Liver (tissue), 3 donors: ENCODE data around the gene EFS.
"Not testable (repeated sequence)": the region's sequence is repeated elsewhere in the genome, so short reads cannot be mapped to it uniquely, and the experiment has no call there.

Experiments used
- TAF1 ChIP-seq: conservative IDR thresholded peaks from 2 replicates; pipeline ENCODE4 v1.6.1; 2016; ENCODE audit warnings: antibody characterized with exemption, mild to moderate bottlenecking
- TF ChIP-seq, protein P1 (sequence below): fragments of 150-350 bp; IDR thresholded peaks from 2 replicates; pipeline ENCODE4 v1.5.1; 2017; ENCODE audit warnings: improper control_type of control experiment, low read depth, low read length; ENCODE audit not compliant: missing input control
- TF ChIP-seq, protein P2 (sequence below): IDR thresholded peaks from 2 replicates; pipeline ENCODE4 v1.6.1; 2016; ENCODE audit warnings: antibody characterized with exemption
- donor health status: healthy.
- donor health status: healthy.

DNA sequence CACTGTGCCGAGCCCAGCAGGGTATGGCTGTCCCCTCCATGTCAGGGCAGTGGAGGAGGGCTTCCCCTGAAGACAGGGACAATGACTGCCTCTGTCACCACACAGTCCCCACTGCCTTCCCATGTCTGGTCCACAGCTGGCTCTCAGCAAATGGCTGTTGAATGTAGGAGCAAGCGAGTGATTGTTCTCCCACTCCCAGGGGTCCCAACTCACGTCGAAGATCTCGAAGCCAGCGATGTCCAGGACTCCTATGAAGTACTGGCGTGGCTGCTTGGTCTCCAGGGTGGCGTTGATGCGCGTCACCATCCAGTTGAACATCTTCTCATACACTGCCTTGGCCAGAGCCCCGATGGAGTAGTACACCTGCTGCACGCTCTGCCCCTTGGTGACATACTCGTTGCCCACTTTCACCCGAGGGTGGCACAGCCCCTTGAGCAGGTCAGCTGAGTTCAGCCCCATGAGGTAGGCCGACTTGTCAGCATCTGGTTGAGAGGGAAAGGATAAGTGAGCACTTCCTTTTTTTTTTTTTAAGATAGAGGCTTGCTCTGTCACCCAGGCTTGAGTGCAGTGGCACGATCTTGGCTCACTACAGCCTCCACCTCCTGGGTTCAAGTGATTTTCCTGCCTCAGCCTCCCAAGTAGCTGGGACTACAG lies 35.7 kb upstream of the EFS start:
- TF ChIP-seq, protein P1, sequence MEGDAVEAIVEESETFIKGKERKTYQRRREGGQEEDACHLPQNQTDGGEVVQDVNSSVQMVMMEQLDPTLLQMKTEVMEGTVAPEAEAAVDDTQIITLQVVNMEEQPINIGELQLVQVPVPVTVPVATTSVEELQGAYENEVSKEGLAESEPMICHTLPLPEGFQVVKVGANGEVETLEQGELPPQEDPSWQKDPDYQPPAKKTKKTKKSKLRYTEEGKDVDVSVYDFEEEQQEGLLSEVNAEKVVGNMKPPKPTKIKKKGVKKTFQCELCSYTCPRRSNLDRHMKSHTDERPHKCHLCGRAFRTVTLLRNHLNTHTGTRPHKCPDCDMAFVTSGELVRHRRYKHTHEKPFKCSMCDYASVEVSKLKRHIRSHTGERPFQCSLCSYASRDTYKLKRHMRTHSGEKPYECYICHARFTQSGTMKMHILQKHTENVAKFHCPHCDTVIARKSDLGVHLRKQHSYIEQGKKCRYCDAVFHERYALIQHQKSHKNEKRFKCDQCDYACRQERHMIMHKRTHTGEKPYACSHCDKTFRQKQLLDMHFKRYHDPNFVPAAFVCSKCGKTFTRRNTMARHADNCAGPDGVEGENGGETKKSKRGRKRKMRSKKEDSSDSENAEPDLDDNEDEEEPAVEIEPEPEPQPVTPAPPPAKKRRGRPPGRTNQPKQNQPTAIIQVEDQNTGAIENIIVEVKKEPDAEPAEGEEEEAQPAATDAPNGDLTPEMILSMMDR: not testable (repeated sequence)
- TF ChIP-seq, protein P2, sequence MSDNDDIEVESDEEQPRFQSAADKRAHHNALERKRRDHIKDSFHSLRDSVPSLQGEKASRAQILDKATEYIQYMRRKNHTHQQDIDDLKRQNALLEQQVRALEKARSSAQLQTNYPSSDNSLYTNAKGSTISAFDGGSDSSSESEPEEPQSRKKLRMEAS: not testable (repeated sequence)
- TF ChIP-seq TAF1: not testable (repeated sequence)
